ENCODE data around the gene AEBP2. TPM values are rescaled to one million over a fixed set of nuclear protein-coding genes. Genes with fewer than 3 reads are reported as not detected.

The AEBP2 gene
- total and polyA plus RNA-seq, 3 donors from 2014 or later, result 30.8 to 62.0 (median 57.7) TPM

DNA sequence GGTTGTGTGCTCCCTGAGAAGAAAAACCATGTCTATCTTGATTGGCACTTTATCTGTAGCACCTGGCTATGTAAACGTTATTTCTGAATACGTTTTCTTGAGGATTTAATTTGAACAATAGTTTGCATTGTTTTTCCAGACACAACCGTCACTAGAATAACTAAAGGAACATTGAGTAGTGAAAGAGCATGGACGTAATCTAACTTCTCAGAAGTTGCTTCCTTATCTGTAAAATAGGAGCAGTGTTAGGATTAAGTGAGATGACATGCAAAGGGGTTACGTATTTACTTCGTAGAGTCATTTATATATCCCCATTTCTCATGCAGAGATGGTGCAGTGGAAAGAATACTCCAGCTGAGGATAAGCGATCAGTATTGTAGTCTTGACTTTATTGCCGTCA, 8.1 kb downstream of the AEBP2 start:
- Histone ChIP-seq H3K36me3 (ENCODE audit: low read depth, missing control alignments) (no peaks in the 10 kb centered on the region), H3K9me3 (no peaks in the 10 kb centered on the region), H3K27me3 (no peaks in the 10 kb centered on the region), H3K4me1 (peaks cover 15% of the 10 kb centered on the region), H3K27ac (peak overlapping the region in 1 of 2 donors; percentile 27), H3K4me3 (no peak overlapping the region)
- no peak for TF ChIP-seq POLR2A (IDR thresholded peaks at IDR 0.05)
- TF ChIP-seq, protein P1, sequence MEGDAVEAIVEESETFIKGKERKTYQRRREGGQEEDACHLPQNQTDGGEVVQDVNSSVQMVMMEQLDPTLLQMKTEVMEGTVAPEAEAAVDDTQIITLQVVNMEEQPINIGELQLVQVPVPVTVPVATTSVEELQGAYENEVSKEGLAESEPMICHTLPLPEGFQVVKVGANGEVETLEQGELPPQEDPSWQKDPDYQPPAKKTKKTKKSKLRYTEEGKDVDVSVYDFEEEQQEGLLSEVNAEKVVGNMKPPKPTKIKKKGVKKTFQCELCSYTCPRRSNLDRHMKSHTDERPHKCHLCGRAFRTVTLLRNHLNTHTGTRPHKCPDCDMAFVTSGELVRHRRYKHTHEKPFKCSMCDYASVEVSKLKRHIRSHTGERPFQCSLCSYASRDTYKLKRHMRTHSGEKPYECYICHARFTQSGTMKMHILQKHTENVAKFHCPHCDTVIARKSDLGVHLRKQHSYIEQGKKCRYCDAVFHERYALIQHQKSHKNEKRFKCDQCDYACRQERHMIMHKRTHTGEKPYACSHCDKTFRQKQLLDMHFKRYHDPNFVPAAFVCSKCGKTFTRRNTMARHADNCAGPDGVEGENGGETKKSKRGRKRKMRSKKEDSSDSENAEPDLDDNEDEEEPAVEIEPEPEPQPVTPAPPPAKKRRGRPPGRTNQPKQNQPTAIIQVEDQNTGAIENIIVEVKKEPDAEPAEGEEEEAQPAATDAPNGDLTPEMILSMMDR (IDR thresholded peaks at IDR 0.05), result no peak
- intact Hi-C loops (cut with DNase I; ENCODE audit: low total_unique reads), result no loop called here
- DNase-seq, result no peak
- WGBS, 2 donors, result 70 to 72% methylated on average over 8 of the region's 8 CpGs

- intact Hi-C loops (cut with DNase I; ENCODE audit: low total_unique reads), result no loop called here
- H3K9me3 ChIP-seq, result no peaks in the 10 kb centered on the region
- peak overlapping the region in 1 of 2 donors; percentile 47 for H3K27ac ChIP-seq
- no peaks in the 10 kb centered on the region for H3K27me3 ChIP-seq
- no peak for TF ChIP-seq POLR2A (IDR thresholded peaks at IDR 0.05)
- H3K36me3 ChIP-seq (ENCODE audit: low read depth, missing control alignments), result no peaks in the 10 kb centered on the region
- no peak overlapping the region for H3K4me3 ChIP-seq
- no peak for DNase-seq
- WGBS, 2 donors, result 64 to 71% methylated on average over 4 of the region's 4 CpGs
- H3K4me1 ChIP-seq, result peaks cover 15% of the 10 kb centered on the region
Observed at GRCh38 chr12:19449814-19450213, 10.5 kb downstream of the AEBP2 start.

DNA sequence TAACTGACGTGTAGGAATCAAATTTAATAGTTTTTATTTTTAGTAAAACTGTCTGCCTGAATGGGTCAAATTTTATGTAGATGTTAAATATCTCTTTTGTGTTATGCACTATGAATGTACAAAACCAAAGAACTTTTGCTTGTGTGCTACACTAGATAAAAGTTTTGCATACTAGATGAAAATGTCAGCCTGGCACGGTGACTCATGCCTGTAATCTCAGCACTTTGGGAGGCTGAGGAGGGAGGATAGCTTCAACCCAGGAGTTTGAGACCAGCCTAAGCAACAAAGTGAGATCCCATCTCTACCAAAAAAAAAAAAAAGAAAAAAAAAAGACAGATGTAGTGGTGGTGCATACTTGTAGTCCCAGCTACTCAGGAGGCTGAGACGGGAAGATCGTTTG, 11.1 kb downstream of the AEBP2 start:
- Histone ChIP-seq H3K9me3 (no peaks in the 10 kb centered on the region), H3K27ac (peak overlapping the region in 1 of 2 donors; percentile 47), H3K4me3 (no peak overlapping the region), H3K4me1 (peaks cover 15% of the 10 kb centered on the region), H3K27me3 (no peaks in the 10 kb centered on the region), H3K36me3 (ENCODE audit: low read depth, missing control alignments) (no peaks in the 10 kb centered on the region)
- intact Hi-C loops (cut with DNase I; ENCODE audit: low total_unique reads), result no loop called here
- no peak for TF ChIP-seq POLR2A (IDR thresholded peaks at IDR 0.05)
- TF ChIP-seq, protein P1 (IDR thresholded peaks at IDR 0.05), result no peak
- DNase-seq, result no peak
- WGBS, 2 donors, result 67 to 77% methylated on average over 4 of the region's 4 CpGs

DNA sequence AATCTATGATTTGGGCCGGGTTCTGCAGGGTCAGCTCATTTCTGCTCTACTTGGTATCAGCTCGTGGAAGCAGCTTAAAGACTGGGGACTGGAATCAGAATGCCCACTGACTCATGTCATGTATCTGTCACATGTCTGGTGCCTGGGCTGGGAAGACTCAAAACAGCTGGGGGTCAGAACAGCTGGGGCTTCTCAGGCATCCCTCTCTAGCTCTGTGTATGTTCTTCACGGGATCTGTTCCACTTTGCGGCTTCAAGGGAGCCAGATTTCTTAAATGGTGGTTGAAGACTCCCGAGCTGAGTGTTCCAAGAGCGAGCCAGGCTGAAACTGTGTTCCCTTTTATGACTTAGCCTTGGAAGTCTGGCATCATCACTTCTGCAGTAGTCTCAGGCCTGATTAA, 11.9 kb downstream of the AEBP2 start:
- H3K27ac ChIP-seq, result no peak overlapping the region
- no peak for DNase-seq
- H3K4me1 ChIP-seq, result peaks cover 15% of the 10 kb centered on the region

DNA sequence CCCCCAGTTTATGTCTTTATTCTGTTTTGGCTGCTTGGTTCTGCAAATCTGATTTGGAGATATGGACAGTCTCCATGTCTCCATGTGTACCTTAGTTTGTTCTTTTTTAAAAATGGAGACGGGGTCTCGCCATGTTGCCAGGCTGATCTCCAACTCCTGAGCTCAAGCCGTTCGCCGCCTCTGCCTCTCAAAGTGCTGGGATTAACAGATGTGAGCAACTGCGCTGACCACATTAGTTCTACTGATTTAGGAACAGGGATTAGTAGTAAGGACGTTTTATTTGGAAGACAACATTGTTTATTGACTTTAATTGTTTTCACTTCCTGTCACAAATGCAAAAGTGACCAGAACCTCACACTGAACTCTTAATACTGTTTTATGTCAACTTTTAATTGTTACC, 14.7 kb downstream of the AEBP2 start:
- Histone ChIP-seq H3K27ac (no peak overlapping the region), H3K4me1 (peaks cover 7% of the 10 kb centered on the region), H3K9me3 (no peaks in the 10 kb centered on the region), H3K27me3 (no peaks in the 10 kb centered on the region), H3K4me3 (no peak overlapping the region), H3K36me3 (ENCODE audit: low read depth, missing control alignments) (no peaks in the 10 kb centered on the region)
- intact Hi-C loops (cut with DNase I; ENCODE audit: low total_unique reads), result no loop called here
- WGBS, 2 donors, result 86 to 89% methylated on average over 7 of the region's 7 CpGs
- no peak for DNase-seq
- TF ChIP-seq POLR2A (IDR thresholded peaks at IDR 0.05), result no peak
- TF ChIP-seq, protein P1 (IDR thresholded peaks at IDR 0.05), result no peak

More for the DNA sequence above, 11.9 kb downstream of the AEBP2 start:
- TF ChIP-seq POLR2A (IDR thresholded peaks at IDR 0.05), result no peak
- TF ChIP-seq, protein P1 (IDR thresholded peaks at IDR 0.05), result no peak
- Histone ChIP-seq H3K9me3 (no peaks in the 10 kb centered on the region), H3K36me3 (ENCODE audit: low read depth, missing control alignments) (no peaks in the 10 kb centered on the region), H3K27me3 (no peaks in the 10 kb centered on the region), H3K4me3 (no peak overlapping the region)
- intact Hi-C loops (cut with DNase I; ENCODE audit: low total_unique reads), result no loop called here
- 48 to 68% methylated on average over 6 of the region's 6 CpGs for WGBS, 2 donors

All from testis (tissue), 3 donors.